Upper lobe of left lung (tissue), 6 donors: ENCODE data around the gene KLHL28. TPM values are rescaled to one million over a fixed set of nuclear protein-coding genes. Genes with fewer than 3 reads are reported as not detected.

Experiments used
- ATAC-seq, 2 donors: fragments of 200-7000 bp; cut with Tn5 transposase; one replicate each; pipeline ENCODE4 v1.9.1; 2022; ENCODE audit warnings: mild to moderate bottlenecking in 2 of 2, moderate library complexity in 2 of 2; ENCODE audit not compliant: low FRiP score in 2 of 2
- DNase-seq, 2 donors: peaks; one replicate each; pipeline ENCODE4 v3.0.0-alpha.2; 2019 to 2020
- H3K27ac ChIP-seq, 4 donors: fragments of 200-600 bp; sonication (generic); one replicate each; pipeline ENCODE4 v1.5.1; 2016 to 2019
- H3K27me3 ChIP-seq, 4 donors: fragments of 200-600 bp; sonication (generic); one replicate each; pipeline ENCODE4 v1.5.1; 2017 to 2019
- H3K36me3 ChIP-seq, 4 donors: fragments of 200-600 bp; sonication (generic); one replicate each; pipeline ENCODE4 v1.5.1; 2016 to 2019
- H3K4me1 ChIP-seq, 4 donors: fragments of 200-600 bp; sonication (generic); one replicate each; pipeline ENCODE4 v1.5.1; 2018 to 2019
- H3K4me3 ChIP-seq, 4 donors: fragments of 200-600 bp; sonication (generic); one replicate each; pipeline ENCODE4 v1.5.1; 2017 to 2019; ENCODE audit warnings: mild to moderate bottlenecking in 2 of 4, moderate library complexity in 1 of 4
- H3K9me3 ChIP-seq, 4 donors: fragments of 200-600 bp; sonication (generic); one replicate each; pipeline ENCODE4 v1.5.1; 2018 to 2019
- EP300 ChIP-seq, 4 donors: sonication (generic); formaldehyde crosslinking; IDR thresholded peaks; one replicate each; pipeline ENCODE4 v1.5.1; 2017; ENCODE audit warnings: antibody characterized with exemption in 4 of 4, control low read depth in 2 of 4
- POLR2A ChIP-seq, 4 donors: fragments of 450-650 bp; IDR thresholded peaks; one replicate each; pipeline ENCODE4 v1.5.1; 2016 to 2017; ENCODE audit warnings: antibody characterized with exemption in 4 of 4, mild to moderate bottlenecking in 2 of 4
- POLR2AphosphoS5 ChIP-seq, 2 donors: sonication (generic); formaldehyde crosslinking; IDR thresholded peaks; one replicate each; pipeline ENCODE4 v1.5.1; 2017; ENCODE audit warnings: antibody characterized with exemption in 2 of 2
- WGBS, 2 donors: methylation state at CpG; one replicate each; pipeline ENCODE4 v1.1.5; 2017 to 2018; 5-methylcytosine and 5-hydroxymethylcytosine counted together
- total RNA-seq, 6 donors: library from RNA; depleted of rRNA in 4 of 6; stranded (reverse); fragments of >200 nt in 4 of 6; gene quantifications; one replicate each; pipeline versions ENCODE4 v1.1.0 to v1.2.1, GENCODE V29; 2016 to 2021
- TF ChIP-seq, protein P1 (sequence below), 6 experiments: fragments of 450-650 bp in 4 of 6; fragments of 200-600 bp in 2 of 6; sonication (generic) in 2 of 6; IDR thresholded peaks; one replicate each; pipeline ENCODE4 v1.5.1; 2016 to 2019; ENCODE audit warnings: antibody characterized with exemption in 6 of 6
- donor health status: DM: no; HTN: no; CAD: no; lungs with moderate emphysema.
- donor health status: DM: no; HTN: yes; CAD: no; lungs with severe emphysema.

Gene KLHL28
- total RNA-seq, 6 donors from 2014 or later = 3.7 to 20.0 (median 12.4) TPM

DNA sequence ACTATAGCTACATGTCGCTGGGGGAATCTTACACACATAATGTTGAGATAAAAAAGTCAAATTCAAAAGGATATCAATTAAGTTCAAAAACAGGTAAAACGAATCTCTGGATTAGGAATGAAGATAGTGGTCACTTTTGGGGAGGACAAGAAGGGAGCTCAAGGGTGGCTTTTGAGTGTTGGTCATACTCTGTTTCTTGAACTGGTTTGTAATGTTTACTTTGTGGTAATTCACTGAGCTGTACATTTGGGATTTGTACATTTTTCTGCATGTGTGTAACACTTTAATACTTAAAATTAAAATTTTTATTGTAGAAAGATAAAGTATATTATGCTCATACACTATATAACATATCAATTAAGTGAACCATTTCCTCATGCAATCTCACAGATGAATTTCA lies 26.6 kb downstream of the KLHL28 start:
- ATAC-seq (no peak), DNase-seq (no peak)
- no peak overlapping the region for H3K27ac ChIP-seq
- 87 to 90% methylated on average over 2 of the region's 2 CpGs for WGBS, 2 donors
- H3K4me1 ChIP-seq = no peaks in the 10 kb centered on the region
- H3K4me3 ChIP-seq = no peak overlapping the region
- no peaks in the 10 kb centered on the region for H3K27me3 ChIP-seq
- no peaks in the 10 kb centered on the region for H3K9me3 ChIP-seq
- TF ChIP-seq, protein P1, sequence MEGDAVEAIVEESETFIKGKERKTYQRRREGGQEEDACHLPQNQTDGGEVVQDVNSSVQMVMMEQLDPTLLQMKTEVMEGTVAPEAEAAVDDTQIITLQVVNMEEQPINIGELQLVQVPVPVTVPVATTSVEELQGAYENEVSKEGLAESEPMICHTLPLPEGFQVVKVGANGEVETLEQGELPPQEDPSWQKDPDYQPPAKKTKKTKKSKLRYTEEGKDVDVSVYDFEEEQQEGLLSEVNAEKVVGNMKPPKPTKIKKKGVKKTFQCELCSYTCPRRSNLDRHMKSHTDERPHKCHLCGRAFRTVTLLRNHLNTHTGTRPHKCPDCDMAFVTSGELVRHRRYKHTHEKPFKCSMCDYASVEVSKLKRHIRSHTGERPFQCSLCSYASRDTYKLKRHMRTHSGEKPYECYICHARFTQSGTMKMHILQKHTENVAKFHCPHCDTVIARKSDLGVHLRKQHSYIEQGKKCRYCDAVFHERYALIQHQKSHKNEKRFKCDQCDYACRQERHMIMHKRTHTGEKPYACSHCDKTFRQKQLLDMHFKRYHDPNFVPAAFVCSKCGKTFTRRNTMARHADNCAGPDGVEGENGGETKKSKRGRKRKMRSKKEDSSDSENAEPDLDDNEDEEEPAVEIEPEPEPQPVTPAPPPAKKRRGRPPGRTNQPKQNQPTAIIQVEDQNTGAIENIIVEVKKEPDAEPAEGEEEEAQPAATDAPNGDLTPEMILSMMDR (IDR thresholded peaks at IDR 0.05) = no peak
- TF ChIP-seq POLR2AphosphoS5 (IDR thresholded peaks at IDR 0.05) = no peak
- TF ChIP-seq POLR2A (IDR thresholded peaks at IDR 0.05) = no peak
- TF ChIP-seq EP300 (IDR thresholded peaks at IDR 0.05) = no peak
- H3K36me3 ChIP-seq = peaks cover 0 to 8% (median 0%) of the 10 kb centered on the region in 4 donors

DNA sequence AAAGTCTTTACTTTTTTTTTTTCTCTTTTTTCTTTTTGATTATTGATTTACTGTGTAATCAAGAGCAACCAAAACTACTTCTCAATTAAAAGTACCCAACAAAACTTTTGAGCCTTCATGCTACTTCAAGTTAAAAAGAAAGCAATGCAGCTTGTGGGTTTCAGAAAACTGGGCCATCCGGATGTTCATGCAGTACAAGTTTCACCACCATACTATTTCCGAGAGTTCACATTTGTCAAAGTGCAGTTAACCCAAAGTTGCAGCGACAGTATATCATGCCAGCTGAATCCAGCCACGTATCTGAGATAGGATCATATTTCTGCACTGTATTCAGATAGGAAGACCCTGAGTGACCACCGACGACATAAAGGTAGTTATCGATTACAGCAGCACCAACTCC lies 33.0 kb downstream of the KLHL28 start:
- Histone ChIP-seq H3K27ac (no peak overlapping the region), H3K9me3 (no peaks in the 10 kb centered on the region), H3K27me3 (no peaks in the 10 kb centered on the region), H3K4me1 (no peaks in the 10 kb centered on the region), H3K36me3 (peaks cover 0 to 7% (median 0%) of the 10 kb centered on the region in 4 donors), H3K4me3 (no peak overlapping the region)
- ATAC-seq = no peak
- WGBS, 2 donors = 90 to 93% methylated on average over 7 of the region's 7 CpGs
- TF ChIP-seq, protein P1 (IDR thresholded peaks at IDR 0.05) = no peak
- TF ChIP-seq POLR2AphosphoS5 (IDR thresholded peaks at IDR 0.05) = no peak
- no peak for TF ChIP-seq EP300 (IDR thresholded peaks at IDR 0.05)
- no peak for TF ChIP-seq POLR2A (IDR thresholded peaks at IDR 0.05)
- DNase-seq = no peak

DNA sequence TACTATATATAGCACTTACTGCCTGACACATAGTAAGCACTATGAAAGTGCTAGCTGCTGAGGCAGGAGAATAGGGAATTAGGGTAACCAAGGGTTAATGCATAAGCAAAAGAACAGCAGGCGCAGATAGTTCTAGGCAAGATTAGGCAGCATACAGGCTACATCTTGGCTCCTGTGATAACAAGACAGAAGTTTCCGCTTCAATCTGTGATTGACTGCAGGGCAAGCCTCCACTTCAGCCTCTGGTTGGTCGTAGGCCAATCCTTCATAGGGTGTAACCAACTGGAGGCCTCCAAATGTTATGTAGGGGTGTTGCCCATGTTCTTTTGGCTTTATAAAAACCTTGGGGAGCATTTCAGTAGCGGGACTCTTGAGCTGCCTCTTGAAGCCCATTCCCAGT lies 46.9 kb downstream of the KLHL28 start:
- DNase-seq = no peak
- peaks cover 3 to 17% (median 5%) of the 10 kb centered on the region in 4 donors for H3K4me1 ChIP-seq
- no peak overlapping the region for H3K27ac ChIP-seq
- TF ChIP-seq POLR2AphosphoS5 (IDR thresholded peaks at IDR 0.05) (no peak), EP300 (IDR thresholded peaks at IDR 0.05) (no peak), POLR2A (IDR thresholded peaks at IDR 0.05) (no peak)
- TF ChIP-seq, protein P1 (IDR thresholded peaks at IDR 0.05) = no peak
- H3K27me3 ChIP-seq = peaks cover 0 to 9% (median 4%) of the 10 kb centered on the region in 4 donors
- no peak overlapping the region for H3K4me3 ChIP-seq
- H3K9me3 ChIP-seq = peaks cover 0 to 4% (median 0%) of the 10 kb centered on the region in 4 donors
- ATAC-seq = peak in 1 of 2 donors; percentile 69
- WGBS, 2 donors = 53 to 60% methylated on average over 4 of the region's 4 CpGs
- no peaks in the 10 kb centered on the region for H3K36me3 ChIP-seq

GRCh38 chr14:44912041-44912869 lies 49.5 kb downstream of the KLHL28 start:
- ATAC-seq (peak; percentile 11 to 66), DNase-seq (peak in 1 of 2 donors; percentile 82)
- no peaks in the 10 kb centered on the region for H3K36me3 ChIP-seq
- TF ChIP-seq EP300 (IDR thresholded peaks at IDR 0.05) = no peak
- TF ChIP-seq, protein P1 (IDR thresholded peaks at IDR 0.05) = peak in 1 of 6 experiments; percentile 20
- TF ChIP-seq POLR2AphosphoS5 (IDR thresholded peaks at IDR 0.05) = no peak
- WGBS, 2 donors = 18 to 19% methylated on average over 31 to 38 of the region's 69 CpGs
- peak overlapping the region; percentile 13 to 63 (median 52) for H3K4me3 ChIP-seq
- peaks cover 3 to 17% (median 5%) of the 10 kb centered on the region in 4 donors for H3K4me1 ChIP-seq
- H3K27ac ChIP-seq = peak overlapping the region in 1 of 4 donors; percentile 18
- peaks cover 0 to 9% (median 4%) of the 10 kb centered on the region in 4 donors for H3K27me3 ChIP-seq
- H3K9me3 ChIP-seq = peaks cover 0 to 4% (median 0%) of the 10 kb centered on the region in 4 donors
